SU-DHL-6 (cell line): ENCODE data around the gene AGAP1.

Source experiments
- CTCF ChIP-seq: fragments of 200-600 bp; sonication (generic); IDR thresholded peaks from one replicate; pipeline ENCODE4 v1.5.1; 2017; ENCODE audit warnings: antibody characterized with exemption, mild to moderate bottlenecking, low read length, moderate library complexity; ENCODE audit not compliant: insufficient read depth, poor library complexity, severe bottlenecking
- EZH2phosphoT487 ChIP-seq: fragments of 200-600 bp; sonication (generic), shearing (Covaris generic); conservative IDR thresholded peaks from 2 replicates; pipeline ENCODE4 v1.6.1; 2018; ENCODE audit warnings: mild to moderate bottlenecking, antibody characterized with exemption, low read length, moderate library complexity, mixed read lengths

GRCh38 chr2:236119476-236119875 is 625.6 kb downstream of the AGAP1 start:
- TF ChIP-seq CTCF (no peak), EZH2phosphoT487 (no peak)
